ENCODE measurements around the gene NEMP1.

NEMP1 gene

DNA sequence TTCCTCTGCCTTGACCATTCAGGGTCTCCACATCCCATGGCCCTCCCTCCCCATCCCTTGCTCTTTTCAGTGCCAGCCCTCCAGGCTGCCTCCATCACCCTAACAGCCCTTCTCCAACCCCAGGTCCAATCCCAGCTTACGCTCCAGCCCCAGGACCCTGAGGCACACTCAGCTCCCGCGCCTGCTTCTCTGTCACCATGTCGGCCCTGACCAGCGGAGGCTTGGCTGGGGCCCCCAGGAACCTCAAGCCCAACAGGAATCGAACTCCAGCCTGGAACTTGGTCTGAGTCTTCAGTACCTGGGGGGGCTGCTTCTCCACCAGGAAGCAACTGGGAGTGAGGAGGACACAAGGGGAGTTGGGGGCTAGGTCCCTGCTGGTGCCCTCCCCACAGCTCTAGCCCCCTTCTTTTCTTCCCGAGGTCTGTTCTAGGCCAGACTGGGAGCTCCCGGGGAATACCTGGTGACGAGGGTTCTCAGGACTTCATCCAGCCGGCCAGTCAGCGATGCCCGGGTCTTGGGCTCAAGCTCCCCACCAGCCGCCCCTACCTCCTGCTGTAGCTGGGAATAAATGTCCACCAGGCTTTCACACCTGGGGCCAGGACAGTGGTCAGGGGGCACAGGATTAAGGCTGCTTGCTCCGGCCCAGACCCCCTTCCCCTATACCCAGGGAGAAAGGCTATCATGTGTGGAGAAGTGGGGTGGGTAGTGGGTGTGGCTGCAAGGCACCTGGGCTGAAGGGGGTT lies 26.6 kb upstream of the NEMP1 start:
- Histone ChIP-seq H3K4me1 (ENCODE audit: control insufficient read depth, insufficient read depth, low read length) (no peaks in the 10 kb centered on the region), H3K27me3 (ENCODE audit: control insufficient read depth, insufficient read depth, low read length) (no peaks in the 10 kb centered on the region), H3K36me3 (ENCODE audit: control insufficient read depth, insufficient read depth, low read length) (peaks cover 2% of the 10 kb centered on the region; the same call in 1 of the 2 replicates), H3K27ac (ENCODE audit: low read length) (no peak overlapping the region), H3K9me3 (ENCODE audit: control insufficient read depth, insufficient read depth, low read length) (no peaks in the 10 kb centered on the region), H3K4me3 (ENCODE audit: low read length) (no peak overlapping the region)
- no peak for DNase-seq (ENCODE audit: low read depth, low spot score)
- no CpG with 5 or more reads among the region's 14 CpGs for WGBS (ENCODE audit: insufficient coverage, insufficient read length)

DNA sequence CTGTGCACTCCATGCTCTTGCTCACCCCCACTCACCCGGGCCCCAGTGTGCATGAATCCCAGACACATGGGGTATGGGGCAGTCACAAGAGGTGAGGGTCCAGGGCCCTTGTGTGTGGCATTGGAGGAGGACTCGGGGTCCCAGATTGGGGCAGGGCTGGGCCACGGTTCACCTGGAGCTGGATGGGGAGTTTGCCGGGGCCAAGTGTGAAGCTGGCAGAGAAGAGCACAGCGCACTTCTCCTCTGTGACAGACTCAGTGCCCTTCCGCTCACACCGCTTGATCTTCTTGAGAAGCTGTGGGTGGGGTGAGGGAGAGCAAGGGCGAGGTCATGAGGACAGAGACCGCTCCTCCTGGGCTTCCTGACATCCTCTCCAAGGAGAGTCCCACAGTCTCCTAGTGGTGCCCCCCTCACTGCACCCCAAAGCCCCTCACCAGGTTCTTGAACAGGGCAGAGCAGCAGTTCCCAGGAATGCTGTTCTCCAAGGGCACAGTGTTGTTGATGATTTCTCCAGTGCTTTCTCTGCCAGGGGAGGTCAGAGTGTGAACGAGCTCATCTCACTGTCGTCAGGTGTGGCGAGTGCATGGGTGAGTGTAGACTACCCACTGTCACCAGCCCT lies 25.8 kb upstream of the NEMP1 start:
- H3K27me3 ChIP-seq (ENCODE audit: control insufficient read depth, insufficient read depth, low read length): no peaks in the 10 kb centered on the region
- no peaks in the 10 kb centered on the region for H3K9me3 ChIP-seq (ENCODE audit: control insufficient read depth, insufficient read depth, low read length)
- no peak overlapping the region for H3K4me3 ChIP-seq (ENCODE audit: low read length)
- no peak for DNase-seq (ENCODE audit: low read depth, low spot score)
- peaks cover 2% of the 10 kb centered on the region; the same call in 1 of the 2 replicates for H3K36me3 ChIP-seq (ENCODE audit: control insufficient read depth, insufficient read depth, low read length)
- no CpG with 5 or more reads among the region's 12 CpGs for WGBS (ENCODE audit: insufficient coverage, insufficient read length)
- no peak overlapping the region for H3K27ac ChIP-seq (ENCODE audit: low read length)
- no peaks in the 10 kb centered on the region for H3K4me1 ChIP-seq (ENCODE audit: control insufficient read depth, insufficient read depth, low read length)

DNA sequence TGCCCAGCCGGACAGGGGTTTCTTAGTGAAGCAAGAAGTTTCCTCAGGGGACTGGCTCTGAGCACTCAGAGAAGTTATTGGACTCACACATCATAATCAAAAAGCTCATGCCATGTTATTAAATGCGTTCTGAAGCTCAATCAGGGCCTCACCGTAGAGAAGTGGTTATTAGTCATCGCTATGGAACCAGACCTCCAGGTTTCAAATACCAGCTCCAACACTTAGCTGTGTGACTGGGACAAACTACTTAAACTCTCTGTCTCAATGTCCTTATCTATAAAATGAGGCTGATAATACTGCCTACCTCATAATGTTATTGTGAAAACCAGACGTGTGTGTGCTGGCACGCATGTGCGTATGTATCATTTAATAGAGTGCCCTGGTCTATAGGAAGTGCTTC lies 25.3 kb upstream of the NEMP1 start:
- Histone ChIP-seq H3K36me3 (ENCODE audit: control insufficient read depth, insufficient read depth, low read length) (peaks cover 2% of the 10 kb centered on the region; the same call in 1 of the 2 replicates), H3K4me3 (ENCODE audit: low read length) (no peak overlapping the region), H3K27ac (ENCODE audit: low read length) (no peak overlapping the region), H3K4me1 (ENCODE audit: control insufficient read depth, insufficient read depth, low read length) (no peaks in the 10 kb centered on the region), H3K9me3 (ENCODE audit: control insufficient read depth, insufficient read depth, low read length) (no peaks in the 10 kb centered on the region), H3K27me3 (ENCODE audit: control insufficient read depth, insufficient read depth, low read length) (no peaks in the 10 kb centered on the region)
- WGBS (ENCODE audit: insufficient coverage, insufficient read length): no CpG with 5 or more reads among the region's 7 CpGs
- no peak for DNase-seq (ENCODE audit: low read depth, low spot score)

DNA sequence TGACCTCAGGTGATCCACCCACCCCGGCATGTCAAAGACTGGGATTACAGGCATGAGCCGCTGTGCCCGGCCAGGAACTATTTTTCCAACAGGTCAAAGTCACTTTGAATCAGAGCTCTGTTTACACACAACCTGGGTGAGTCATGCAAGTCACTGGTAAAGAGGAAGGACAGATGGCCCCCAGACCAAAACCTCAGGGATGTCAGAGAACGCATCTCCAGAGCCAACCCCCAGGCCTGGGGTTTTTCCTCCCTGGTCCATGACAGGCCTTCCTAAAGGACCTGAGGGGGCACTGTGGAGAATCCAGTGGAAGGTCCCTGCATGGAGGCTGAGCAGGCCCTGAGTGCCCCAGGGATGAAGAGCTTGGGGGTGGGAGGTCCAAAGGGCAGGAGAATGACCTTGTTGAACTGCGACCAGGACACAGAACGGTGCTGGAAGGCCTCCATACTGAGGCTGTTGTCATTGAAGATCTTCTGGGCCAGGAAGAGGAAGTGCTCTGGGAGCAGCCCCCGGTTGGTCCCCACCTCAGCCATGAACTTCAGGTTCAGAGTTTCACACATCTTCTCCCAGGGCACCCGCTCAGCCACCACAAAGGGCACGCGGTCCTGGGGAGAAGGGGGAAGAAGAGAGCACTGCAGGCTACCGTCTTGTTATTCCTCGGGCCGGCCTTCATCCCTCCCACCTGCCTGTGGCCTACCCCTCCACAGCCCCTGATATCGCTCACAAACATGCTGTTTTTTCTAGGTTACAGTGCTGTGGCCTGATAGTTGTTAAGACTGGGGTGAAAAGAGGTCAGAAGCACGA lies 23.5 kb upstream of the NEMP1 start:
- Histone ChIP-seq H3K4me3 (ENCODE audit: low read length) (no peak overlapping the region), H3K27me3 (ENCODE audit: control insufficient read depth, insufficient read depth, low read length) (no peaks in the 10 kb centered on the region), H3K9me3 (ENCODE audit: control insufficient read depth, insufficient read depth, low read length) (no peaks in the 10 kb centered on the region), H3K36me3 (ENCODE audit: control insufficient read depth, insufficient read depth, low read length) (peaks cover 2% of the 10 kb centered on the region; the same call in 1 of the 2 replicates), H3K4me1 (ENCODE audit: control insufficient read depth, insufficient read depth, low read length) (no peaks in the 10 kb centered on the region), H3K27ac (ENCODE audit: low read length) (no peak overlapping the region)
- DNase-seq (ENCODE audit: low read depth, low spot score): no peak
- WGBS (ENCODE audit: insufficient coverage, insufficient read length): no CpG with 5 or more reads among the region's 15 CpGs

DNA sequence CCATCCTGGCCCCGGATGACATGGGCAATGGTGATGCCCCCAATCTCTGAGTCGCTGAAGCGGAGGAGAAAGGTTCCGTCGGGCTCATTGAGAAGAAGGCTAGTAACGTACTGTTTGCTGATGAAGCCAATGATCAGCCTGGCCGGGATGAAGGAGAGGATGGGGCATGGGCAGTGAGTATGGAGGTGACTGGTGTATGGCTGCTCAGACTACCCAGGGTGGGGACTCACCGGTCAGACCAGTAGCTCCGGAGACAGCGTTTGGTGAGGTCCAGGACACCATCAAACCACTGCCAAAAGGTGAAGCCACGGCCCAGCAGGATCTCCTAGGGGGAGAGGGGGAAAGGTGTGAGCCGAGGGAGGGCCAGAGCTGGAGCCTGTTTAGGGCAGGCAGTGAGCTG lies 21.2 kb upstream of the NEMP1 start:
- H3K36me3 ChIP-seq (ENCODE audit: control insufficient read depth, insufficient read depth, low read length): 0 out of 2 replicates have a peak, but pooled peaks cover 3% of the 10 kb centered on the region
- no peak overlapping the region for H3K27ac ChIP-seq (ENCODE audit: low read length)
- DNase-seq (ENCODE audit: low read depth, low spot score): no peak
- no peaks in the 10 kb centered on the region for H3K4me1 ChIP-seq (ENCODE audit: control insufficient read depth, insufficient read depth, low read length)
- no peaks in the 10 kb centered on the region for H3K9me3 ChIP-seq (ENCODE audit: control insufficient read depth, insufficient read depth, low read length)
- H3K27me3 ChIP-seq (ENCODE audit: control insufficient read depth, insufficient read depth, low read length): no peaks in the 10 kb centered on the region
- H3K4me3 ChIP-seq (ENCODE audit: low read length): no peak overlapping the region
- WGBS (ENCODE audit: insufficient coverage, insufficient read length): no CpG with 5 or more reads among the region's 12 CpGs

DNA sequence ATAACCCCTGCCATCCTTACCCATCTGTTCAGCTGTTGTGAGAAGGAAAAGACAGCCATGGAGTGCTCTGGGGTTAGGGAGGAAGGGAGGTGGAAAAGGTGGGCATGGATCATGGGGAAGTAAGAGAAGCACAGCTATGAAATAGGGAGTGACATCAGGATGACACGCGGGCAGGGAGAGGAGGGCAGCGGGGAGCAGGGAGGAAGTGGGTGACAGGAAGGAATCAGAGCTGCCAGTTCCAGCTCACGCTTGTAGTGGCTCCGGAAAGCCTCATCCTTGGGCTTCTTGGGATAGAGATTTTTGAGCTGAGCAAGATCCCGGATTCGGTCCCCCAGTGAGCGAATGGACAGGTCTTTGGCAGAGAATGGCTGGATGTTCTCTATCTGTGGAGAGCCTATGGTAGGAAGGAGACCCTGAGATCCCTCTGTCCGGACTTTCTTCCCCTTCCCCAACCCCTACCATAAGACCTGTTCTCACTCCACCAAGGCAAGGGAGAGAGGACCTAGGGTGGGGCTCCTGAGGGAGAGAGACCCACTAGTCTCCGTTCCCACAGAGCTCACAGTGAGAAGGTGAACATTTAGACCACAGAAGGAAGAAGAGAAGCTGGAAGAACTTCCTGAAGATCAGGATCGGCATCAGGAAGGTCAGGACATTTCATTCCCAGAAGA lies 20.6 kb upstream of the NEMP1 start:
- Histone ChIP-seq H3K27me3 (ENCODE audit: control insufficient read depth, insufficient read depth, low read length) (no peaks in the 10 kb centered on the region), H3K4me3 (ENCODE audit: low read length) (no peak overlapping the region), H3K4me1 (ENCODE audit: control insufficient read depth, insufficient read depth, low read length) (peaks cover 5% of the 10 kb centered on the region; the same call in 1 of the 2 replicates), H3K27ac (ENCODE audit: low read length) (no peak overlapping the region), H3K9me3 (ENCODE audit: control insufficient read depth, insufficient read depth, low read length) (no peaks in the 10 kb centered on the region), H3K36me3 (ENCODE audit: control insufficient read depth, insufficient read depth, low read length) (peaks cover 7% of the 10 kb centered on the region; the same call in 1 of the 2 replicates)
- no peak for DNase-seq (ENCODE audit: low read depth, low spot score)
- WGBS (ENCODE audit: insufficient coverage, insufficient read length): no CpG with 5 or more reads among the region's 11 CpGs

DNA sequence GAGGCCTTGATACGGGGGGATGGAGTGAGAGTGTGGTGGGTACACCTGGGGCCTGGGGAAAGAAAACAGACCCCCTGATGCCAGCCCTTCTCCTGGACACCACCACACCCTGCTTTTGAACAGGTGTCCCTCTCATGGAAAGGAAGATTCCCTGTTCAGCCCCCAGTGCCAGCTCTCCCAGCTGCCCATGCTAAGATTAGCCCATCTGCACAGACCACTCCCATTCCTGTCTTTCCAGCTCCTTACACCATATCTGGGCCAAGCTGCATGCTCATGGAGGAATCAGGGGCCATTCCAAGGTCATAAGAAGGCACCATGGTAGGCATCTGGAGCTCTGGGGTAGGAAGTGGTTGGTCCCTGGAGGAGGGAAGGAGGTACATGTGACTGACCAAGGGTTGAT lies 20.0 kb upstream of the NEMP1 start:
- H3K27ac ChIP-seq (ENCODE audit: low read length): no peak overlapping the region
- peaks cover 7% of the 10 kb centered on the region; the same call in 1 of the 2 replicates for H3K36me3 ChIP-seq (ENCODE audit: control insufficient read depth, insufficient read depth, low read length)
- peaks cover 6% of the 10 kb centered on the region for H3K4me1 ChIP-seq (ENCODE audit: control insufficient read depth, insufficient read depth, low read length)
- H3K9me3 ChIP-seq (ENCODE audit: control insufficient read depth, insufficient read depth, low read length): no peaks in the 10 kb centered on the region
- no peaks in the 10 kb centered on the region for H3K27me3 ChIP-seq (ENCODE audit: control insufficient read depth, insufficient read depth, low read length)
- H3K4me3 ChIP-seq (ENCODE audit: low read length): no peak overlapping the region
- no peak for DNase-seq (ENCODE audit: low read depth, low spot score)
- no CpG with 5 or more reads among the region's 1 CpG for WGBS (ENCODE audit: insufficient coverage, insufficient read length)

DNA sequence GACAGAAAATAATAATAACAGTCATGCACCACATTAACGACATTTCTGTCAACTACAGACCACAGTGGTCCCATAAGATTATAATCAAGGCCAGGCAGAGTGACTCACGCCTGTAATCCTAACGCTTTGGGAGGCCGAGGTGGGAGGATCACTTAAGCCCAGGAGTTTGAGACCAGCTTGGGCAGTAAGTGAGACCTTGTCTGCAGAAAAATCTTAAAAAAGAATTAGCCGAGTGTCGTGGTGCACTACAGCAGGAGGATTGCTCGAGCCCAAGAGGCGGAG lies 18.9 kb upstream of the NEMP1 start:
- DNase-seq (ENCODE audit: low read depth, low spot score): no peak
- no peak overlapping the region for H3K27ac ChIP-seq (ENCODE audit: low read length)
- H3K4me1 ChIP-seq (ENCODE audit: control insufficient read depth, insufficient read depth, low read length): peaks cover 8% of the 10 kb centered on the region
- H3K4me3 ChIP-seq (ENCODE audit: low read length): no peak overlapping the region
- no CpG with 5 or more reads among the region's 8 CpGs for WGBS (ENCODE audit: insufficient coverage, insufficient read length)
- H3K27me3 ChIP-seq (ENCODE audit: control insufficient read depth, insufficient read depth, low read length): no peaks in the 10 kb centered on the region
- H3K9me3 ChIP-seq (ENCODE audit: control insufficient read depth, insufficient read depth, low read length): no peaks in the 10 kb centered on the region
- H3K36me3 ChIP-seq (ENCODE audit: control insufficient read depth, insufficient read depth, low read length): peaks cover 9% of the 10 kb centered on the region; the same call in 1 of the 2 replicates

DNA sequence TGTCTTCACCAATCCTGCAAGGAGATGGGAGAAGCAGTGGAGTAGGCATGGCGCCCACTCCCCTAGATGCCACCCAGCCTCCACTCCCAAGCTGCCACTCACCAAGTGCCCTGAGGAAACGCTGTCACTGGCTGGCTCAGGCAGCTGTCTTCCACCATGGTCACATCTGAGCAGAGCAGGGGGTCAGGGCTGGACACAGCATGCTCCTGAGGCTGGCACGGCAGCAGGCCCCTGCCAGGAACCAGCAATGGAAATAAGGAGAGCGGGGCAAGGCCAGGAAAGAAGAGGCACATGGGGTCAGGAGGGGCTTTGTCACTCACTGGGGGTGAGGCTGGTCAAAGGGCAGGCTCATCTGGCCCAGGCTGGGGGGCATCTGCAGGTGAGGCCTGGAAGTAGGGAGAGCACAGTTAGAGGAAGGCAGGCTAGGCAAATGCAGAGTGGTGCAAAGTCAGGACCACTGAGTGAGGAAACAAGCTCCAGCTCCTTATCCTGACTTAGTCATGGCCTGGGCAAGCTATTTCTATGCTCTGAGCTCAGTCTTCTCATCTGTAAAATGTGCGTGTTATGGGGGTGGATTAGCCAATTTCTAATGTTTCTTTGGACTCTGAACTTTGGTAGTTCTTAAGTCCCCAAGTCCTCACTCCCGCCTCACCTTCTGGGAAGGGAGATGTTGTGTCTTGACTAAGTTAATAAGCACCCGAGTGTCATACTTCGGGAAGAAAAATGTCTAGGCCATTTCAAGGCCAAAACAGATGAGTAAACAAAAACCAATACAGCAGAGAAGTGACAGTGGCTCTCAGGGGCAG lies 18.4 kb upstream of the NEMP1 start:
- no peak overlapping the region for H3K27ac ChIP-seq (ENCODE audit: low read length)
- H3K4me3 ChIP-seq (ENCODE audit: low read length): no peak overlapping the region
- H3K4me1 ChIP-seq (ENCODE audit: control insufficient read depth, insufficient read depth, low read length): peaks cover 8% of the 10 kb centered on the region
- no peaks in the 10 kb centered on the region for H3K9me3 ChIP-seq (ENCODE audit: control insufficient read depth, insufficient read depth, low read length)
- no peaks in the 10 kb centered on the region for H3K27me3 ChIP-seq (ENCODE audit: control insufficient read depth, insufficient read depth, low read length)
- no CpG with 5 or more reads among the region's 8 CpGs for whole genome bisulfite sequencing (ENCODE audit: insufficient coverage, insufficient read length)
- no peak for DNase-seq (ENCODE audit: low read depth, low spot score)
- H3K36me3 ChIP-seq (ENCODE audit: control insufficient read depth, insufficient read depth, low read length): peaks cover 11% of the 10 kb centered on the region; the same call in 1 of the 2 replicates
